GM11168 (cell line): ENCODE data around the gene C6.
"Not testable (repeated sequence)": the region's sequence is repeated elsewhere in the genome, so short reads cannot be mapped to it uniquely, and the experiment has no call there.

Experiments used
- in situ Hi-C: fragments of 300-500 bp; cut with MboI; formaldehyde crosslinking; loops from one replicate; pipeline ENCODE4 v1.12.0; 2022; ENCODE audit warnings: low sequenced_read_pairs; ENCODE audit not compliant: unreplicated experiment

C6 gene

GRCh38 chr5:41201082-41201772 lies 12.1 kb downstream of the C6 start:
- in situ Hi-C loops = no loop called here

- in situ Hi-C loops = no loop called here
Observed at GRCh38 chr5:41200506-41200905, 12.8 kb downstream of the C6 start.

GRCh38 chr5:41199660-41200059 lies 13.7 kb downstream of the C6 start:
- in situ Hi-C loops = no loop called here

- in situ Hi-C loops = no loop called here
Observed at GRCh38 chr5:41196197-41196596, 17.1 kb downstream of the C6 start.

- in situ Hi-C loops = no loop called here
Observed at GRCh38 chr5:41195228-41195627, 18.1 kb downstream of the C6 start.

GRCh38 chr5:41194339-41194738 lies 19.0 kb downstream of the C6 start:
- in situ Hi-C loops = no loop called here

GRCh38 chr5:41193456-41194205 lies 19.7 kb downstream of the C6 start:
- in situ Hi-C loops = no loop called here

- in situ Hi-C loops = no loop called here
Observed at GRCh38 chr5:41191249-41191648, 22.1 kb downstream of the C6 start.

GRCh38 chr5:41186143-41186542 lies 27.2 kb downstream of the C6 start:
- in situ Hi-C loops = no loop called here

GRCh38 chr5:41183331-41183730 lies 30.0 kb downstream of the C6 start:
- in situ Hi-C loops = not testable (repeated sequence)

- in situ Hi-C loops = no loop called here
Observed at GRCh38 chr5:41182666-41183065, 30.7 kb downstream of the C6 start.

GRCh38 chr5:41181691-41182564 lies 31.4 kb downstream of the C6 start:
- in situ Hi-C loops = no loop called here

- in situ Hi-C loops = no loop called here
Observed at GRCh38 chr5:41176952-41177351, 36.4 kb downstream of the C6 start.

GRCh38 chr5:41172012-41172411 lies 41.3 kb downstream of the C6 start:
- in situ Hi-C loops = no loop called here

- in situ Hi-C loops = no loop called here
Observed at GRCh38 chr5:41161271-41161670, 52.1 kb downstream of the C6 start.

- in situ Hi-C loops = no loop called here
Observed at GRCh38 chr5:41157272-41157894, 55.9 kb downstream of the C6 start.

- in situ Hi-C loops = no loop called here
Observed at GRCh38 chr5:41156739-41157138, 56.6 kb downstream of the C6 start.

GRCh38 chr5:41154491-41154890 lies 58.8 kb downstream of the C6 start:
- in situ Hi-C loops = no loop called here

GRCh38 chr5:41151564-41151963 lies 61.8 kb downstream of the C6 start:
- in situ Hi-C loops = no loop called here

- in situ Hi-C loops = no loop called here
Observed at GRCh38 chr5:41148448-41148847, 64.9 kb downstream of the C6 start.

- in situ Hi-C loops = no loop called here
Observed at GRCh38 chr5:41145306-41145705, 68.0 kb downstream of the C6 start.
